ENCODE measurements around the gene PLCB1. TPM values are rescaled to one million over a fixed set of nuclear protein-coding genes. Genes with fewer than 3 reads are reported as not detected.

Gene PLCB1
- total and polyA plus RNA-seq, 2 donors = 16.8 to 147 TPM

DNA sequence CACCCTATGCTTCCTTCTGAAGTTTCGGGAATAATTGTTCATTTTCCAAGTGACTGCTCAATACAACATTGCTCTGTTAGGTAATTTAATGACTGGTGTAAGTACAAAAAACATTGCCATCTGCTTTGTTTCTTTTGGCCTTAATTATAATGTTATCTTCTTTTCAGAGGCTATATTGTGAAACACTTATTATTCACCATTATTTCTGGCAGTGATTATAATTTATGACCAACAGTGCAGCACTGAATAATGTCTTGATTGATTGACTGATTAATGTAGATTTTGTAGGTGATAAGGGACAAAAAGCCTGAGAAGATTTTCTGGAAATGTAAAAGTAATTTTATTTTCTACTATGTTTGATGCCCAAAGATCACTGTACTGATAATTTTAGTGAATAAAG is 377.7 kb downstream of the PLCB1 start:
- WGBS = 81% methylated on average over 1 of the region's 1 CpG
- DNase-seq (ENCODE audit: extremely low spot score) = no peak
- no peak overlapping the region for H3K4me3 ChIP-seq (ENCODE audit: low read depth, low read length)
- no peak overlapping the region for H3K27ac ChIP-seq (ENCODE audit: low read depth)
- H3K36me3 ChIP-seq (ENCODE audit: insufficient read depth) = no peaks in the 10 kb centered on the region
- no peaks in the 10 kb centered on the region for H3K4me1 ChIP-seq (ENCODE audit: insufficient read depth)

DNA sequence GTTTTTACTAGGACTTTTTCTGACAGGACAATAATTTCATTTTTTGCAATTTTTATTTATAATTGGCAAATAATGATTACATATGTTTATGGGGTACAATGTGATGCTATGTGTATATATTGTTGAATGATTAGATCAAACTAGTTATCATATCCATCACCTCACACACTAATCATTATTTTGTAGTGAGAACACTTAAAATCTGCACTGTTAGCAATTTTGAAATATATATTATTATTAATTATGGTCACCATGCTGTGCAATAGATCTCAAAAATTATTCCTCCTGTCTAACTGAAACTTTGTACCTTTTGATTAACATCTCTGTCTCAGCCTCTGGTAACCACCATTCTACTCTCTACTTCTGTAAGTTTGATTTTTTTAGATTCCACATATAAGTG is 378.7 kb downstream of the PLCB1 start:
- Histone ChIP-seq H3K4me1 (ENCODE audit: insufficient read depth) (no peaks in the 10 kb centered on the region), H3K27ac (ENCODE audit: low read depth) (no peak overlapping the region), H3K4me3 (ENCODE audit: low read depth, low read length) (no peak overlapping the region), H3K36me3 (ENCODE audit: insufficient read depth) (no peaks in the 10 kb centered on the region)
- DNase-seq (ENCODE audit: extremely low spot score) = no peak

- H3K27ac ChIP-seq (ENCODE audit: low read depth) = no peak overlapping the region
- DNase-seq (ENCODE audit: extremely low spot score) = no peak
- no peak overlapping the region for H3K4me3 ChIP-seq (ENCODE audit: low read depth, low read length)
- H3K4me1 ChIP-seq (ENCODE audit: insufficient read depth) = no peaks in the 10 kb centered on the region
- 67% methylated on average over 5 of the region's 5 CpGs for WGBS
- H3K36me3 ChIP-seq (ENCODE audit: insufficient read depth) = no peaks in the 10 kb centered on the region
Measured at GRCh38 chr20:8512003-8512402, 379.9 kb downstream of the PLCB1 start.

DNA sequence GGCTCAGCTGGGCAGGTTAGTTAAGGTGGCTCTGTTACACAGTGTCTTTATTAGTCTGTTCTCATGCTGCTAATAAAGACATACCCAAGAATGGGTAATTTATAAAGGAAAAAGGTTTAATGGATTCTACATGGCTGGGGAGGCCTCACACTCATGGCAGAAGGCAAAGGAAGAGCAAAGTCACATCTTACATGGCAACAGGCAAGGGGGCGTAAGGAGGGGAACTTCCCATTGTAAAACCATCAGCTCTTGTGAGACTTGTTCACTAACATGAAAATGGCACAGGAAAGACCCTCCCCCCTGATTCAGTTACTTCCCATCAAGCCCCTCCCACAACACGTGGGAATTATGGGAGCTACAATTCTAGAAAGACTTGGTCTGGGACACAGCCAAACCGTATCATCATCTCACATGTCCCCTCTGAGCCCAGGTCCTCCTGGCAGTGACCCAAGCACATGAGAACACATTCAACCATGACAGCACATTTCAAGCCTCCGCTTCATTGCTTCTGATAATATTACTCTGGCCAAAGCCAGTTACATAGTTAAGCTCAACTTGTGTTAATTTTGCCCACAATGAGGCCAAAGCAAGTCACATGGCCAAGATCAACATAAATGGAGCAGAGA is 383.9 kb downstream of the PLCB1 start:
- no peak for DNase-seq (ENCODE audit: extremely low spot score)
- no peak overlapping the region for H3K4me3 ChIP-seq (ENCODE audit: low read depth, low read length)
- no peaks in the 10 kb centered on the region for H3K36me3 ChIP-seq (ENCODE audit: insufficient read depth)
- WGBS = 94% methylated on average over 4 of the region's 4 CpGs
- H3K4me1 ChIP-seq (ENCODE audit: insufficient read depth) = no peaks in the 10 kb centered on the region
- no peak overlapping the region for H3K27ac ChIP-seq (ENCODE audit: low read depth)

DNA sequence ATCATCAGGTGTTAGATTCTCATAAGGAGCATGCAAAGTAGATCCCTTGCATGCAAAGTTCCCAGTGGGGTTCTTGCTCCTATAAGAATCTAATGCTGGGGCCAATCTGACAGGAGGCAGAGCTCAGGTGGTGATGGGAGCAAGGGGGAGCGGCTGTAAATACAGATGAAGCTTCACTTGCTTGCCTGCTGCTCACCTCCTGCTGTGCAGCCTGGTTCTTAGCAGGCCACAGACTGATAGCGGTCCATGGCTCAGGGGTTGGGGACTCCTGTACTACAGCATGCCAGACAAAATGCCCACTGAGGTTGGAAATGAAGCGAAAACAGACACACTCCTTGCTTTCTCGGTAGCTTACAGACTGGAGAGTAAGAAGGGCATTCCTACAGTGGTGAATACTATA is 386.8 kb downstream of the PLCB1 start:
- DNase-seq (ENCODE audit: extremely low spot score) = no peak
- no peaks in the 10 kb centered on the region for H3K4me1 ChIP-seq (ENCODE audit: insufficient read depth)
- no peak overlapping the region for H3K27ac ChIP-seq (ENCODE audit: low read depth)
- H3K36me3 ChIP-seq (ENCODE audit: insufficient read depth) = no peaks in the 10 kb centered on the region
- H3K4me3 ChIP-seq (ENCODE audit: low read depth, low read length) = no peak overlapping the region
- whole genome bisulfite sequencing = 87% methylated on average over 4 of the region's 4 CpGs

GRCh38 chr20:8519887-8520286 is 387.8 kb downstream of the PLCB1 start:
- no peak for DNase-seq (ENCODE audit: extremely low spot score)
- Histone ChIP-seq H3K27ac (ENCODE audit: low read depth) (no peak overlapping the region), H3K4me1 (ENCODE audit: insufficient read depth) (no peaks in the 10 kb centered on the region), H3K4me3 (ENCODE audit: low read depth, low read length) (no peak overlapping the region), H3K36me3 (ENCODE audit: insufficient read depth) (no peaks in the 10 kb centered on the region)
- WGBS = 92% methylated on average over 1 of the region's 1 CpG

GRCh38 chr20:8522168-8522567 is 390.1 kb downstream of the PLCB1 start:
- no peak for DNase-seq (ENCODE audit: extremely low spot score)
- no peaks in the 10 kb centered on the region for H3K4me1 ChIP-seq (ENCODE audit: insufficient read depth)
- no peaks in the 10 kb centered on the region for H3K36me3 ChIP-seq (ENCODE audit: insufficient read depth)
- H3K27ac ChIP-seq (ENCODE audit: low read depth) = no peak overlapping the region
- no peak overlapping the region for H3K4me3 ChIP-seq (ENCODE audit: low read depth, low read length)
- WGBS = 93% methylated on average over 4 of the region's 4 CpGs

- H3K36me3 ChIP-seq (ENCODE audit: insufficient read depth) = no peaks in the 10 kb centered on the region
- no peak overlapping the region for H3K27ac ChIP-seq (ENCODE audit: low read depth)
- WGBS = 82% methylated on average over 5 of the region's 5 CpGs
- H3K4me1 ChIP-seq (ENCODE audit: insufficient read depth) = no peaks in the 10 kb centered on the region
- no peak for DNase-seq (ENCODE audit: extremely low spot score)
- H3K4me3 ChIP-seq (ENCODE audit: low read depth, low read length) = no peak overlapping the region
Measured at GRCh38 chr20:8523684-8524083, 391.6 kb downstream of the PLCB1 start.

DNA sequence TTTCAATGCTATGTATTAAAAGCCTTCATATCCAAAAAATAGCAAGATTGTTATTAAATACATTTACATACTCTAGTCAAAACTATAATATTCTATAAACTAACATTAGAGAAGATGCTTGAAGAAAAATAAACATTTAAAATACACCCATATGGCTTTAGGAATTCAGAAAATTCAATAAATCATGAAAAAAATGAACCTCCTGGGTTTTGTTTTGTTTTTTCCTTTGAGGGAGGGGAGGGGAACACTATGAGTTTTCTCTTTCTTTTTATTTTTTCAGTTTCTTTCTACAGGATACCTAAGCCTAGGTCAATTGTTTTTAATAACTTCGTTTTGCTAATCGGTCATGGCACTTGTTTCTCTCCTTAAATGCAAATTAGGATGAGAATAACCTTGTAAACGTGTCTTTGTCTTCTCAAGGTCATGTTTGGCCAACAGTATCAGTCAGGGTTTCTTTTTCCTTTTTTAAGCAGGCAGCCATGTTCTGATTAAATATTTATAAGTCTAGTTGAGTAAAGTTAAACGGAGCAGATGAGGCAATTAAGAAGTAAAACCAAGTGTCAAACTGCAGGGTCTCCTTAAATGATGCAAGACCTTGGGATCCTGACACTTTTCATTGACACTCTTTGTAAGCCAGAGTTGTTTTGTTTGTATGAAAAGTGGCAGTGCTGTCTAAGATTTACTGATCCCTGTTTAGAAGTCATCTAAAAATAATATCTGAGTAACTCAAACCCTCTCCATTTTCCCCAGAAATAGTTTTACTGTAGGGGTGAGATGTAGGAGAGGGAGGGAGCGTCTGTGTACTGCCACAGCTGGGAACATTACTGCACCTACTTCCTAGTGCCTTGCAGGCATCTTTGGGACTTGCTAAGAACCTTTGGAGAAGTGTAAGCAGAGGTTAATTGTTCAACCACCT is 392.3 kb downstream of the PLCB1 start:
- DNase-seq (ENCODE audit: extremely low spot score) = no peak
- H3K27ac ChIP-seq (ENCODE audit: low read depth) = no peak overlapping the region
- H3K4me3 ChIP-seq (ENCODE audit: low read depth, low read length) = no peak overlapping the region
- no peaks in the 10 kb centered on the region for H3K36me3 ChIP-seq (ENCODE audit: insufficient read depth)
- H3K4me1 ChIP-seq (ENCODE audit: insufficient read depth) = no peaks in the 10 kb centered on the region
- 71% methylated on average over 5 of the region's 5 CpGs for WGBS

- Histone ChIP-seq H3K27ac (ENCODE audit: low read depth) (no peak overlapping the region), H3K36me3 (ENCODE audit: insufficient read depth) (no peaks in the 10 kb centered on the region), H3K4me3 (ENCODE audit: low read depth, low read length) (no peak overlapping the region), H3K4me1 (ENCODE audit: insufficient read depth) (no peaks in the 10 kb centered on the region)
- DNase-seq (ENCODE audit: extremely low spot score) = no peak
Measured at GRCh38 chr20:8525017-8525343, 392.9 kb downstream of the PLCB1 start.

GRCh38 chr20:8526610-8527009 is 394.5 kb downstream of the PLCB1 start:
- no peak for DNase-seq (ENCODE audit: extremely low spot score)

GRCh38 chr20:8527998-8528723 is 396.1 kb downstream of the PLCB1 start:
- no peaks in the 10 kb centered on the region for H3K4me1 ChIP-seq (ENCODE audit: insufficient read depth)
- H3K36me3 ChIP-seq (ENCODE audit: insufficient read depth) = no peaks in the 10 kb centered on the region
- DNase-seq (ENCODE audit: extremely low spot score) = no peak
- no peak overlapping the region for H3K4me3 ChIP-seq (ENCODE audit: low read depth, low read length)
- 64% methylated on average over 4 of the region's 4 CpGs for WGBS
- no peak overlapping the region for H3K27ac ChIP-seq (ENCODE audit: low read depth)

More at GRCh38 chr20:8526610-8527009, 394.5 kb downstream of the PLCB1 start:
- Histone ChIP-seq H3K4me1 (ENCODE audit: insufficient read depth) (no peaks in the 10 kb centered on the region), H3K36me3 (ENCODE audit: insufficient read depth) (no peaks in the 10 kb centered on the region), H3K27ac (ENCODE audit: low read depth) (no peak overlapping the region), H3K4me3 (ENCODE audit: low read depth, low read length) (no peak overlapping the region)
- 90% methylated on average over 2 of the region's 2 CpGs for WGBS

DNA sequence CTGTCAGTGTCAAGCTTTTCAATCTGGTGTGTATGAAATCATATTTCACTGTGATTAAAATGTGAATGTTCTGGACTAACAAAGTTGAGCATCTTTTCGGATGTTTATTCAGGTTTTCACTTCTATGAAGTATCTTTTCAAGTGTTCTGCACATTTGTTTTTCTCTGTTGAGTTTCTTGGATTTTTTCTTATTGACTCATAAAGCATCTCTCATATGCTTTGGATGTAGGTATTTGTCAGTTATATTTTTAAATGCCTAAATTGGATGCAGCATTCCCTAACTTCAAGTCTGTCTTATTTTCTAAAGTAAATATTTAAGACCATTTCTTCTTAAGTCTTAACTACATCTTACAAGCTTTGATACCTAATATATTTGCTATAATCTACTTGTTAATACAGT is 398.0 kb downstream of the PLCB1 start:
- 80% methylated on average over 1 of the region's 1 CpG for WGBS

DNA sequence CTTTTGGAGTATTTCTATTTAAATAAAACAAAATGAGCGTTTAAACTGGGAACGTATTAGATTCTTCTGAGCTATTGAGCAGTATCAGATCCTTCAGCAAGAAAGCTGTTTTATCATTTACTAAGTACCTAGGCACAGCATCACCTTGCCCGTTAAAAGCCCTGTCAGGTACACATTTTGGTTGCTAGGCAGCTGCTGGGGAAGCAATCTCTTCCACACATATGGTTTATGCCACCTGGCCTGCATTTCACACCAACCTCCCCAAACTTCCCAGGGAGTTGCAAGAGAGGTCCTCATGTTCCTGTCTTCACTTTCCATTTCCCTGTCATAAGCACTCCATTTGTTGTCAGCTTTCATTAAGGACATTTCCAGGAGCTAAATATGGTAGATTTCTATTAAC is 400.1 kb downstream of the PLCB1 start:
- DNase-seq (ENCODE audit: extremely low spot score) = no peak
- Histone ChIP-seq H3K36me3 (ENCODE audit: insufficient read depth) (no peaks in the 10 kb centered on the region), H3K27ac (ENCODE audit: low read depth) (no peak overlapping the region), H3K4me1 (ENCODE audit: insufficient read depth) (no peaks in the 10 kb centered on the region), H3K4me3 (ENCODE audit: low read depth, low read length) (no peak overlapping the region)
- WGBS = 95% methylated on average over 3 of the region's 3 CpGs

More for the DNA sequence above, 398.0 kb downstream of the PLCB1 start:
- no peak for DNase-seq (ENCODE audit: extremely low spot score)
- no peaks in the 10 kb centered on the region for H3K36me3 ChIP-seq (ENCODE audit: insufficient read depth)
- no peak overlapping the region for H3K4me3 ChIP-seq (ENCODE audit: low read depth, low read length)
- H3K4me1 ChIP-seq (ENCODE audit: insufficient read depth) = no peaks in the 10 kb centered on the region
- H3K27ac ChIP-seq (ENCODE audit: low read depth) = no peak overlapping the region
